Trophoblast cell (in vitro differentiated cells and primary cell): ENCODE data around the gene SPTB.

Source experiments
- DNase-seq, 2 donors: peaks; one replicate each; pipeline ENCODE4 v3.0.0-alpha.2; 2016
- H2AFZ ChIP-seq: 2 replicates; pipeline ENCODE4 v1.6.1; 2013; ENCODE audit warnings: low read length, moderate library complexity, mild to moderate bottlenecking; ENCODE audit not compliant: insufficient read depth, poor library complexity
- H2AK5ac ChIP-seq: 2 replicates; pipeline ENCODE4 v1.6.1; 2013; ENCODE audit warnings: mild to moderate bottlenecking, low read length
- H2BK120ac ChIP-seq: 2 replicates; pipeline ENCODE4 v1.6.1; 2013; ENCODE audit warnings: low read length, mild to moderate bottlenecking, moderate library complexity; ENCODE audit not compliant: insufficient read depth, poor library complexity
- H2BK12ac ChIP-seq: 2 replicates; pipeline ENCODE4 v1.6.1; 2013; ENCODE audit warnings: mild to moderate bottlenecking, low read length, moderate library complexity
- H2BK5ac ChIP-seq: 2 replicates; pipeline ENCODE4 v1.6.1; 2013; ENCODE audit warnings: low read length, low read depth, moderate library complexity, mild to moderate bottlenecking; ENCODE audit not compliant: poor library complexity
- H3K14ac ChIP-seq: 2 replicates; pipeline ENCODE4 v1.6.1; 2013; ENCODE audit warnings: mild to moderate bottlenecking, low read length
- H3K18ac ChIP-seq: 2 replicates; pipeline ENCODE4 v1.6.1; 2013; ENCODE audit warnings: mild to moderate bottlenecking, low read length
- H3K23ac ChIP-seq: 2 replicates; pipeline ENCODE4 v1.6.1; 2013; ENCODE audit warnings: low read length
- H3K27ac ChIP-seq: 2 replicates; pipeline ENCODE4 v1.5.1; 2013; ENCODE audit warnings: low read depth, mild to moderate bottlenecking, inconsistent platforms, low read length, moderate library complexity
- H3K27me3 ChIP-seq: 2 replicates; pipeline ENCODE4 v1.6.1; 2013; ENCODE audit warnings: inconsistent platforms, mild to moderate bottlenecking, low read length, moderate library complexity; ENCODE audit not compliant: insufficient read depth
- H3K36me3 ChIP-seq, 2 experiments: 1 replicate in 1 of 2; 2 replicates in 1 of 2; pipeline ENCODE4 v1.6.1; 2013; ENCODE audit warnings: low read length in 2 of 2, mild to moderate bottlenecking in 2 of 2, moderate library complexity in 1 of 2; ENCODE audit not compliant: insufficient read depth in 2 of 2, control insufficient read depth in 1 of 2
- H3K4ac ChIP-seq: 2 replicates; pipeline ENCODE4 v1.6.1; 2013; ENCODE audit warnings: low read depth, mild to moderate bottlenecking, low read length, moderate library complexity
- H3K4me1 ChIP-seq, 2 experiments: 1 replicate in 1 of 2; 2 replicates in 1 of 2; pipeline ENCODE4 v1.6.1; 2013; ENCODE audit warnings: low read length in 2 of 2, mild to moderate bottlenecking in 2 of 2, moderate library complexity in 1 of 2; ENCODE audit not compliant: insufficient read depth in 2 of 2, control insufficient read depth in 1 of 2
- H3K4me2 ChIP-seq: 2 replicates; pipeline ENCODE4 v1.6.1; 2013; ENCODE audit warnings: inconsistent platforms, mild to moderate bottlenecking, low read length, moderate library complexity
- H3K4me3 ChIP-seq: 2 replicates; pipeline ENCODE4 v1.5.1; 2013; ENCODE audit warnings: mild to moderate bottlenecking, low read depth, low read length, inconsistent platforms
- H3K79me1 ChIP-seq: one replicate; pipeline ENCODE4 v1.6.1; 2013; ENCODE audit warnings: low read length
- H3K79me2 ChIP-seq: 2 replicates; pipeline ENCODE4 v1.6.1; 2013; ENCODE audit warnings: low read length, mild to moderate bottlenecking; ENCODE audit not compliant: control insufficient read depth, insufficient read depth, poor library complexity
- H3K9ac ChIP-seq: 2 replicates; pipeline ENCODE4 v1.6.1; 2013; ENCODE audit warnings: mild to moderate bottlenecking, low read length
- H3K9me3 ChIP-seq: 2 replicates; pipeline ENCODE4 v1.6.1; 2013; ENCODE audit warnings: low read depth, mild to moderate bottlenecking, control low read depth, inconsistent platforms, low read length; ENCODE audit not compliant: insufficient read depth
- H4K12ac ChIP-seq: 2 replicates; pipeline ENCODE4 v1.6.1; 2013; ENCODE audit warnings: low read depth, mild to moderate bottlenecking, low read length, moderate library complexity
- H4K8ac ChIP-seq: 2 replicates; pipeline ENCODE4 v1.6.1; 2013; ENCODE audit warnings: low read depth, mild to moderate bottlenecking, low read length, moderate library complexity
- H4K91ac ChIP-seq: one replicate; pipeline ENCODE4 v1.6.1; 2013; ENCODE audit warnings: low read depth, mild to moderate bottlenecking, low read length, moderate library complexity
- WGBS: extraction: QIAGEN DNeasy Blood & Tissue Kit; methylation state at CpG from one replicate; pipeline ENCODE4 v1.1.7; 2013; ENCODE audit warnings: missing lambda C conversion rate; ENCODE audit not compliant: insufficient read length, insufficient coverage; ENCODE audit errors: extremely low coverage; 5-methylcytosine and 5-hydroxymethylcytosine counted together

The SPTB gene

GRCh38 chr14:64845878-64846277 is 33.8 kb downstream of the SPTB start:
- Histone ChIP-seq H3K27ac (no peak overlapping the region), H3K79me1 (no peaks in the 10 kb centered on the region), H3K9me3 (no peaks in the 10 kb centered on the region), H3K23ac (no peak overlapping the region), H3K4ac (no peak overlapping the region), H4K12ac (no peak overlapping the region), H3K79me2 (no peaks in the 10 kb centered on the region), H3K4me1 (peaks cover 0 to 2% of the 10 kb centered on the region in 2 experiments), H2AFZ (no peak overlapping the region), H3K4me3 (no peak overlapping the region), H3K27me3 (no peaks in the 10 kb centered on the region), H2AK5ac (no peak overlapping the region), H3K9ac (no peak overlapping the region), H2BK12ac (no peak overlapping the region), H3K18ac (no peak overlapping the region), H3K36me3 (no peaks in the 10 kb centered on the region), H4K91ac (no peak overlapping the region), H3K14ac (no peak overlapping the region), H2BK120ac (no peak overlapping the region), H3K4me2 (peak overlapping the region; percentile 22), H4K8ac (no peak overlapping the region), H2BK5ac (no peak overlapping the region)
- no CpG with 5 or more reads among the region's 6 CpGs for WGBS
- DNase-seq: peak in 1 of 2 donors; percentile 26

- Histone ChIP-seq H4K12ac (no peak overlapping the region), H3K4me1 (peaks cover 0 to 2% of the 10 kb centered on the region in 2 experiments), H3K9me3 (no peaks in the 10 kb centered on the region), H3K79me1 (no peaks in the 10 kb centered on the region), H4K91ac (no peak overlapping the region), H2AK5ac (no peak overlapping the region), H4K8ac (no peak overlapping the region), H3K4me3 (no peak overlapping the region), H3K4ac (no peak overlapping the region), H3K79me2 (no peaks in the 10 kb centered on the region), H3K9ac (no peak overlapping the region), H3K27me3 (no peaks in the 10 kb centered on the region), H3K14ac (no peak overlapping the region), H2BK12ac (no peak overlapping the region), H2BK5ac (no peak overlapping the region), H2BK120ac (no peak overlapping the region), H3K36me3 (no peaks in the 10 kb centered on the region), H2AFZ (no peak overlapping the region), H3K18ac (no peak overlapping the region), H3K4me2 (no peak overlapping the region), H3K23ac (no peak overlapping the region), H3K27ac (no peak overlapping the region)
- no CpG with 5 or more reads among the region's 3 CpGs for WGBS
- DNase-seq: no peak
These were observed 34.7 kb downstream of the SPTB start for GRCh38 chr14:64844969-64845536.

DNA sequence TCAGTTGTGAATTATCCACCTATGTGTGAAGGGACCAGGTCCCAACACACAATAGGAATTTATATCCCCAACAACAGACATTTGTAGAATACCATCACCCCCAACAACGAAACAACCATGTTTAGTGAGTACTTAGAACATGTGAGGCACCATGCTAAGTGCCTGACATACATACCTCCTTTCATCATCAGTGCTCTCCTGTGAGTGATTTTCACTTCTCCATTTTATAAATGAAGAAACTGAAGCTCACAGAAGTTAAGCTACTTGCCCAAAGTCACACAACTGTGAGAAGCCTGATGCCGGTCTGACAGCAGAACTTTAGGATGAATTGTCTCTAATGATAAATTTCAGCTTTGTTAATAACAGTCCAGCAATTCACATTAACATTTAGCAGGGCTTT is 35.4 kb downstream of the SPTB start:
- no peak overlapping the region for H2BK12ac ChIP-seq
- H4K91ac ChIP-seq: no peak overlapping the region
- no peak overlapping the region for H2BK120ac ChIP-seq
- no peaks in the 10 kb centered on the region for H3K36me3 ChIP-seq
- no peak overlapping the region for H3K4me3 ChIP-seq
- peaks cover 0 to 2% of the 10 kb centered on the region in 2 experiments for H3K4me1 ChIP-seq
- no peak overlapping the region for H2BK5ac ChIP-seq
- H3K14ac ChIP-seq: no peak overlapping the region
- H3K23ac ChIP-seq: no peak overlapping the region
- WGBS: no CpG with 5 or more reads among the region's 2 CpGs
- no peaks in the 10 kb centered on the region for H3K79me1 ChIP-seq
- H3K27me3 ChIP-seq: no peaks in the 10 kb centered on the region
- H2AFZ ChIP-seq: no peak overlapping the region
- H3K27ac ChIP-seq: no peak overlapping the region
- H3K4me2 ChIP-seq: no peak overlapping the region
- H3K79me2 ChIP-seq: no peaks in the 10 kb centered on the region
- no peak overlapping the region for H4K8ac ChIP-seq
- H4K12ac ChIP-seq: no peak overlapping the region
- no peaks in the 10 kb centered on the region for H3K9me3 ChIP-seq
- H3K9ac ChIP-seq: no peak overlapping the region
- DNase-seq: no peak
- no peak overlapping the region for H3K4ac ChIP-seq
- H2AK5ac ChIP-seq: no peak overlapping the region
- no peak overlapping the region for H3K18ac ChIP-seq

DNA sequence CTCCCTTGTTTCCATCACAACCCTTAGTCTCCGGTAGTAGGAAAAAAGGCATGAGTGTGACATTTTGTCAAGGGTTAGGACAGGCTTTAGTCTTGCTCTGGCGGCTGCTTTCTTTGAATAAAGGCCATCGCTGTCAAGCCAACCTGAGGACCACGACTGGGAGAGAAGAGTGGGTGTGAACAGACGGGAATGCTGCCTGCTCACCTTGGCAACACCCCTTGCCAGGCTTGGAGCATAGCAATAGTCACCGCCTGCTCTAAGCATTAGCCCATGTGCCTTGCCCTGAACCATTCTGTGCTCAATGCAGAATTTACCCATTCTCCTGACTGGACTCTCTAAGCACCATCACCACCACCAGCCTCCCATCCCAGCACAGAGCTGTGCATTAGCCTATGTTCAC is 36.2 kb downstream of the SPTB start:
- H3K9me3 ChIP-seq: no peaks in the 10 kb centered on the region
- H3K79me2 ChIP-seq: no peaks in the 10 kb centered on the region
- H3K18ac ChIP-seq: no peak overlapping the region
- H3K23ac ChIP-seq: no peak overlapping the region
- WGBS: no CpG with 5 or more reads among the region's 6 CpGs
- H2BK120ac ChIP-seq: no peak overlapping the region
- H3K4me2 ChIP-seq: no peak overlapping the region
- no peak overlapping the region for H2AFZ ChIP-seq
- no peaks in the 10 kb centered on the region for H3K79me1 ChIP-seq
- no peak overlapping the region for H3K27ac ChIP-seq
- no peak overlapping the region for H3K9ac ChIP-seq
- H3K36me3 ChIP-seq: no peaks in the 10 kb centered on the region
- H3K4me3 ChIP-seq: no peak overlapping the region
- H3K4me1 ChIP-seq: peaks cover 0 to 2% of the 10 kb centered on the region in 2 experiments
- H4K91ac ChIP-seq: no peak overlapping the region
- H2BK5ac ChIP-seq: no peak overlapping the region
- H2AK5ac ChIP-seq: no peak overlapping the region
- H4K8ac ChIP-seq: no peak overlapping the region
- no peak overlapping the region for H2BK12ac ChIP-seq
- DNase-seq: no peak
- no peak overlapping the region for H4K12ac ChIP-seq
- no peaks in the 10 kb centered on the region for H3K27me3 ChIP-seq
- H3K14ac ChIP-seq: no peak overlapping the region
- no peak overlapping the region for H3K4ac ChIP-seq
